HEK293 (cell line): Measurements from ENCODE around the gene CNN2.

Source experiments
- OVOL3 ChIP-seq: fragments of 450-650 bp; formaldehyde crosslinking; IDR thresholded peaks from 2 replicates; pipeline ENCODE4 v1.5.1; 2016; ENCODE audit warnings: missing biosample characterization, missing genetic modification characterization
- SETDB1 ChIP-seq: IDR thresholded peaks from one replicate; pipeline ENCODE4 v1.6.1; 2017; ENCODE audit warnings: mild to moderate bottlenecking, low read length, moderate library complexity, mixed read lengths; ENCODE audit not compliant: insufficient read length
- ZNF114 ChIP-seq: fragments of 450-650 bp; formaldehyde crosslinking; IDR thresholded peaks from 2 replicates; pipeline ENCODE4 v1.5.0; 2017; ENCODE audit warnings: missing biosample characterization, missing genetic modification characterization
- ZNF24 ChIP-seq: fragments of 450-650 bp; formaldehyde crosslinking; IDR thresholded peaks from 2 replicates; pipeline ENCODE4 v1.5.1; 2016; ENCODE audit warnings: missing biosample characterization, missing genetic modification characterization
- ZNF404 ChIP-seq: fragments of 450-650 bp; formaldehyde crosslinking; IDR thresholded peaks from 2 replicates; pipeline ENCODE4 v1.5.1; 2017; ENCODE audit warnings: missing biosample characterization, missing genetic modification characterization
- ZNF549 ChIP-seq: fragments of 450-650 bp; IDR thresholded peaks from 2 replicates; pipeline ENCODE4 v1.5.1; 2018; ENCODE audit warnings: missing biosample characterization, missing genetic modification characterization, mild to moderate bottlenecking, inconsistent platforms, moderate library complexity
- ZNF626 ChIP-seq: fragments of 450-650 bp; sonication (Bioruptor Pico); formaldehyde crosslinking; IDR thresholded peaks from 2 replicates; pipeline ENCODE4 v1.5.1; 2018; ENCODE audit warnings: missing biosample characterization, missing genetic modification characterization, inconsistent platforms
- TF ChIP-seq, protein P1 (sequence below): fragments of 450-650 bp; formaldehyde crosslinking; IDR thresholded peaks from 2 replicates; pipeline ENCODE4 v1.5.1; 2016; ENCODE audit warnings: missing biosample characterization, missing genetic modification characterization

DNA sequence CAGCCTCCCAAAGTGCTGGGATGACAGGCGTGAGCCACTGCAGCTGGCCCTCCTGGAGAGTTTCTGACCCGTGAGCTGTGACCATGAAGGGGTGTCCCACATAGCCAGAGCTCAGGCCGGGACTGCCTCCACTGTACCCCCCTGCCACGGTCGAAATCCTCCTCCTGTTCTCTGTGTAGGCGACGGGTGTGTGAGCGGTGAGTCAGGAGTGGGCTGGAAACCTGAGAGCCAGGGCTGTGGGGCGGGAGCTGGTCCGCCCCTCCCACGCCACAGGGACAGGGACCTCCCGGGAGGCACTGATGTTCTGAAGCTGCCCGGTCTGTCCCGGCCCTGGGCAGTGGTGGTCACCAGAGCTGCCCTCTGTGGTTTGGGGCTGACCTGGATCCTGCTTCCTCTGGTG, 38.3 kb upstream of the CNN2 start:
- TF ChIP-seq, protein P1, sequence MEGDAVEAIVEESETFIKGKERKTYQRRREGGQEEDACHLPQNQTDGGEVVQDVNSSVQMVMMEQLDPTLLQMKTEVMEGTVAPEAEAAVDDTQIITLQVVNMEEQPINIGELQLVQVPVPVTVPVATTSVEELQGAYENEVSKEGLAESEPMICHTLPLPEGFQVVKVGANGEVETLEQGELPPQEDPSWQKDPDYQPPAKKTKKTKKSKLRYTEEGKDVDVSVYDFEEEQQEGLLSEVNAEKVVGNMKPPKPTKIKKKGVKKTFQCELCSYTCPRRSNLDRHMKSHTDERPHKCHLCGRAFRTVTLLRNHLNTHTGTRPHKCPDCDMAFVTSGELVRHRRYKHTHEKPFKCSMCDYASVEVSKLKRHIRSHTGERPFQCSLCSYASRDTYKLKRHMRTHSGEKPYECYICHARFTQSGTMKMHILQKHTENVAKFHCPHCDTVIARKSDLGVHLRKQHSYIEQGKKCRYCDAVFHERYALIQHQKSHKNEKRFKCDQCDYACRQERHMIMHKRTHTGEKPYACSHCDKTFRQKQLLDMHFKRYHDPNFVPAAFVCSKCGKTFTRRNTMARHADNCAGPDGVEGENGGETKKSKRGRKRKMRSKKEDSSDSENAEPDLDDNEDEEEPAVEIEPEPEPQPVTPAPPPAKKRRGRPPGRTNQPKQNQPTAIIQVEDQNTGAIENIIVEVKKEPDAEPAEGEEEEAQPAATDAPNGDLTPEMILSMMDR (tag by site-specific recombination): no peak
- TF ChIP-seq ZNF404 (tag by site-specific recombination) (no peak), ZNF24 (no peak), ZNF114 (no peak), SETDB1 (no peak), ZNF549 (tag by site-specific recombination) (no peak), OVOL3 (no peak), ZNF626 (tag by site-specific recombination) (no peak)
